NCI-H146 (cell line): Measurements from ENCODE around the gene TP53RK.
A peak's percentile ranks its signal among the peaks of the same experiment; 100 is the strongest.

Experiments used
- DNase-seq: peaks from one replicate; lab custom pipeline; 2025; lab: John Stamatoyannopoulos, UW

Gene TP53RK

GRCh38 chr20:46689082-46689753, at the start of gene TP53RK:
Gene TP53RK, minus strand, starts transcription at chr20:46689444. Its CDS starts 30 bp downstream, at chr20:46689414.
- peak; percentile 96 for DNase-seq

- no peak for DNase-seq
These were observed 46.2 kb upstream of the TP53RK start for GRCh38 chr20:46735436-46735835.

GRCh38 chr20:46731770-46732169, 42.5 kb upstream of the TP53RK start:
- DNase-seq = no peak

GRCh38 chr20:46725186-46726165, 36.2 kb upstream of the TP53RK start:
- no peak for DNase-seq

GRCh38 chr20:46724343-46724959, 35.2 kb upstream of the TP53RK start:
- no peak for DNase-seq

- no peak for DNase-seq
These were observed 33.8 kb upstream of the TP53RK start for GRCh38 chr20:46723039-46723438.

GRCh38 chr20:46722450-46722849, 33.2 kb upstream of the TP53RK start:
- no peak for DNase-seq

- no peak for DNase-seq
These were observed 32.2 kb upstream of the TP53RK start for GRCh38 chr20:46721476-46721875.

GRCh38 chr20:46720776-46721425, 31.7 kb upstream of the TP53RK start:
- no peak for DNase-seq

GRCh38 chr20:46720019-46720418, 30.8 kb upstream of the TP53RK start:
- no peak for DNase-seq

GRCh38 chr20:46717818-46718541, 28.7 kb upstream of the TP53RK start:
- DNase-seq = no peak

- no peak for DNase-seq
These were observed 26.1 kb upstream of the TP53RK start for GRCh38 chr20:46715292-46715756.

GRCh38 chr20:46713957-46714834, 25.0 kb upstream of the TP53RK start:
- DNase-seq = peak; percentile 22

GRCh38 chr20:46712056-46712636, 22.9 kb upstream of the TP53RK start:
- no peak for DNase-seq

- peak; percentile 30 for DNase-seq
These were observed 21.1 kb upstream of the TP53RK start for GRCh38 chr20:46710153-46710913.

- peak; percentile 74 for DNase-seq
These were observed 20.4 kb upstream of the TP53RK start, which contains the start of gene SLC2A10 for GRCh38 chr20:46709459-46710152. Gene SLC2A10, plus strand, starts transcription at chr20:46709649. Its CDS starts 88 bp downstream, at chr20:46709737.

- DNase-seq = peak; percentile 45
These were observed 19.8 kb upstream of the TP53RK start for GRCh38 chr20:46709055-46709458.

GRCh38 chr20:46708172-46708860, 19.1 kb upstream of the TP53RK start:
- peak; percentile 93 for DNase-seq
